DND-41 (cell line): Measurements from ENCODE around the gene HRH2.
"Not testable (repeated sequence)": the region's sequence is repeated elsewhere in the genome, so short reads cannot be mapped to it uniquely, and the experiment has no call there.

Experiments used
- ATAC-seq: fragments of 200-7000 bp; cut with Tn5 transposase; 3 replicates; pipeline ENCODE4 v1.9.1; 2021; ENCODE audit warnings: low read depth; ENCODE audit not compliant: insufficient read depth
- DNase-seq: peaks from one replicate; pipeline ENCODE4 v3.0.0-alpha.2; 2020
- H2AFZ ChIP-seq: 2 replicates; pipeline ENCODE4 v1.6.0; 2012; ENCODE audit warnings: low read depth, low read length
- H3K27ac ChIP-seq: 2 replicates; pipeline ENCODE4 v1.5.1; 2012; ENCODE audit warnings: low read length, inconsistent platforms
- H3K27me3 ChIP-seq: fragments of 200-600 bp; sonication (generic); 2 replicates; pipeline ENCODE4 v1.6.0; 2012; ENCODE audit warnings: low read length, mild to moderate bottlenecking, inconsistent platforms; ENCODE audit not compliant: insufficient read depth, poor library complexity
- H3K36me3 ChIP-seq: 2 replicates; pipeline ENCODE4 v1.5.1; 2012; ENCODE audit warnings: low read length, inconsistent platforms; ENCODE audit not compliant: insufficient read depth
- H3K4me1 ChIP-seq: 2 replicates; pipeline ENCODE4 v1.5.1; 2012; ENCODE audit warnings: mild to moderate bottlenecking, low read length; ENCODE audit not compliant: insufficient read depth
- H3K4me2 ChIP-seq: 2 replicates; pipeline ENCODE4 v1.6.0; 2012; ENCODE audit warnings: mild to moderate bottlenecking, moderate library complexity, low read length, inconsistent platforms; ENCODE audit not compliant: insufficient read depth
- H3K4me3 ChIP-seq, 2 experiments: fragments of 200-600 bp in 1 of 2; shearing (Covaris generic) in 1 of 2; 2 replicates each; pipeline ENCODE4 v1.5.1; 2012 to 2016; ENCODE audit warnings: inconsistent platforms in 2 of 2, low read length in 2 of 2, mild to moderate bottlenecking in 2 of 2, low read depth in 1 of 2, moderate library complexity in 1 of 2
- H3K79me2 ChIP-seq: 2 replicates; pipeline ENCODE4 v1.6.0; 2012; ENCODE audit warnings: low read length, inconsistent platforms; ENCODE audit not compliant: insufficient read depth
- H3K9ac ChIP-seq: 2 replicates; pipeline ENCODE4 v1.6.0; 2012; ENCODE audit warnings: low read depth, mild to moderate bottlenecking, inconsistent platforms, low read length, moderate library complexity
- H3K9me3 ChIP-seq: 2 replicates; pipeline ENCODE4 v1.5.1; 2012; ENCODE audit warnings: low read length, moderate library complexity, mild to moderate bottlenecking, inconsistent platforms; ENCODE audit not compliant: insufficient read depth, severe bottlenecking
- H4K20me1 ChIP-seq: 2 replicates; pipeline ENCODE4 v1.6.0; 2012; ENCODE audit warnings: low read length; ENCODE audit not compliant: insufficient read depth
- EZH2 ChIP-seq: IDR thresholded peaks from 3 replicates; pipeline ENCODE4 v1.6.1; 2012; ENCODE audit warnings: borderline replicate concordance, low read depth, mild to moderate bottlenecking, moderate library complexity, low read length, inconsistent platforms; ENCODE audit not compliant: severe bottlenecking
- TF ChIP-seq, protein P1 (sequence below): IDR thresholded peaks from 2 replicates; pipeline ENCODE4 v1.5.1; 2012; ENCODE audit warnings: borderline replicate concordance, low read length, moderate library complexity, mild to moderate bottlenecking; ENCODE audit not compliant: poor library complexity, severe bottlenecking; ENCODE audit errors: extremely low read depth

Gene HRH2

DNA sequence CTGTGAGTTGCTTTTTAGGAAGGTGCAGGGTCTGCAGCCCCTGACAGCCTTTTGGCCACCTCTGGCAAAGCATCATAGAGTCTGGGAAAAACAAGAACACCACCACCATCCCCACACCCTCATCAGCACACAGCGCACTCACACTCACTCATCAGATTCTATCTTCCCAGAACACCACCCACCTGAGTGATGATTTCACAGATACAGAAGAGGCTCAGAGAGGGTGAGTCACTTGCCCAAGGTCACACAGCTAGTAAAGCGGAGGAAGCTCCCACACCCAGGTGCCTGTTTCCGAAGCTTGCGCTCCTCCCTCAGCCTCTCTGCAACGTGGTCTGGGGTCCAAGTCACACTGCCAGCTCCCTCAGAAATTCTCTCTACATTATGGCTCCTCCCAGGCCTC lies 41.8 kb upstream of the HRH2 start:
- H3K9me3 ChIP-seq = no peaks in the 10 kb centered on the region
- ATAC-seq (no peak), DNase-seq (no peak)
- no peak overlapping the region for H3K4me2 ChIP-seq
- TF ChIP-seq, protein P1, sequence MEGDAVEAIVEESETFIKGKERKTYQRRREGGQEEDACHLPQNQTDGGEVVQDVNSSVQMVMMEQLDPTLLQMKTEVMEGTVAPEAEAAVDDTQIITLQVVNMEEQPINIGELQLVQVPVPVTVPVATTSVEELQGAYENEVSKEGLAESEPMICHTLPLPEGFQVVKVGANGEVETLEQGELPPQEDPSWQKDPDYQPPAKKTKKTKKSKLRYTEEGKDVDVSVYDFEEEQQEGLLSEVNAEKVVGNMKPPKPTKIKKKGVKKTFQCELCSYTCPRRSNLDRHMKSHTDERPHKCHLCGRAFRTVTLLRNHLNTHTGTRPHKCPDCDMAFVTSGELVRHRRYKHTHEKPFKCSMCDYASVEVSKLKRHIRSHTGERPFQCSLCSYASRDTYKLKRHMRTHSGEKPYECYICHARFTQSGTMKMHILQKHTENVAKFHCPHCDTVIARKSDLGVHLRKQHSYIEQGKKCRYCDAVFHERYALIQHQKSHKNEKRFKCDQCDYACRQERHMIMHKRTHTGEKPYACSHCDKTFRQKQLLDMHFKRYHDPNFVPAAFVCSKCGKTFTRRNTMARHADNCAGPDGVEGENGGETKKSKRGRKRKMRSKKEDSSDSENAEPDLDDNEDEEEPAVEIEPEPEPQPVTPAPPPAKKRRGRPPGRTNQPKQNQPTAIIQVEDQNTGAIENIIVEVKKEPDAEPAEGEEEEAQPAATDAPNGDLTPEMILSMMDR = no peak
- no peak for TF ChIP-seq EZH2
- H3K36me3 ChIP-seq = no peaks in the 10 kb centered on the region
- H3K4me3 ChIP-seq = no peak overlapping the region
- no peak overlapping the region for H2AFZ ChIP-seq
- no peaks in the 10 kb centered on the region for H3K4me1 ChIP-seq
- no peaks in the 10 kb centered on the region for H3K27me3 ChIP-seq
- no peak overlapping the region for H3K9ac ChIP-seq
- H3K27ac ChIP-seq = no peak overlapping the region
- no peaks in the 10 kb centered on the region for H3K79me2 ChIP-seq
- no peaks in the 10 kb centered on the region for H4K20me1 ChIP-seq

DNA sequence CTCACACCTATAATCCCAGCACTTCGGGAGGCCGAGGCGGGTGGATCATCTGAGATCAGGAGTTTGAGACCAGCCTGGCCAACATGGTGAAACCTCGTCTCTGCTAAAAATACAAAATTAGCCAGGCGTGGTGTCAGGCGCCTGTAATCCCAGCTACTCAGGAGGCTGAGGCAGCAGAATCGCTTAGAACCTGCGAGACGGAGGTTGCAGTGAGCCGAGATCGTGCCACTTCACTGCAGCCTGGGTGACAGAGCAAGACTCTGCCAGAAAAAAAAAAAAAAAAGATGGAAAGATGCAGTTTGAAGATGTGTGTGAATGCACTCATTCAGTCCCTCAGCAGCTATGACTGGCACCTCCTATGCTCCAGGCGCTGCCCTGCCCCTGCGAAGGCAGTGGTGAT lies 41.3 kb upstream of the HRH2 start:
- H3K9me3 ChIP-seq, H3K27me3 ChIP-seq, H4K20me1 ChIP-seq, ATAC-seq, H3K4me3 ChIP-seq, H3K36me3 ChIP-seq, DNase-seq, H2AFZ ChIP-seq, H3K9ac ChIP-seq, H3K4me2 ChIP-seq, H3K79me2 ChIP-seq, H3K4me1 ChIP-seq, H3K27ac ChIP-seq: not testable (repeated sequence)

DNA sequence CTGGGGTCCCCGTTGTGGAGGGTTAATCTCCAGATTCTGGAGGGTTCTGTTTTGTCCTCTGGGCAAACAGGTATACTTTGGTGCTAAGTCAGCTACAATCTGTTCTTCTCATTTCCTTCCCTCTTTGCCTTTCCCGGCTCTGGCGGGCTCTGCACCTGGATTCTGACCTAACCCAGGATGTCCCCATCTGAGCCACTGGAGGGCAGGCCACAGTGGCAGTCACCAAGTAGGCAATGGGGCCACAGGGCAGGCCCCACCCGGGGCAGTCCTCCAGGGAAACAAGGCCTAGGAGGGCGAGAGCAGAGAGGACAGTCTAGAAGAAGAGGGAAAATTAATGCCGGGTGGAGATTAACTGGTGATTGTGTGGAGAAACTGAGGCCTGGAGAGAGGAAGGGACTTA lies 40.4 kb upstream of the HRH2 start:
- no peaks in the 10 kb centered on the region for H4K20me1 ChIP-seq
- no peak for DNase-seq
- no peak overlapping the region for H2AFZ ChIP-seq

DNA sequence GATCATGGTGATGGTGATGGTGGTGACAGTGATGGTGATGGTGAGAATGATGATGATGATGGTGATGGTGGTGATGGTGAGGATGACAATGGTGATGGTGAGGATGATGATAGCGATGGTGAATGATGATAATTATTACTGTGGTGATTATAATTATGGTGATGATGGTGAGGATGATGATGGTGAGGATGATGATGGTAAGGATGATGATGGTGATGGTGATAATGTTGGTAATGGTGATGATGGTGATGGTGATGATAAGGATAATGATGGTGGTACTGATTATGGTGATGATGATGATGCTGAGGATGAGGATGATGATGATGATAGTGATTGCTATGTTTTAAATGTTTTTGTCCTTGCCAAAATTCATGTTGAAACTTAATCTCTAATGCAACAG lies 37.3 kb upstream of the HRH2 start:
- Histone ChIP-seq H3K4me3 (no peak overlapping the region), H3K4me2 (no peak overlapping the region), H3K9ac (no peak overlapping the region), H3K36me3 (no peaks in the 10 kb centered on the region), H3K27me3 (no peaks in the 10 kb centered on the region), H3K79me2 (no peaks in the 10 kb centered on the region), H3K9me3 (no peaks in the 10 kb centered on the region), H3K4me1 (no peaks in the 10 kb centered on the region), H4K20me1 (no peaks in the 10 kb centered on the region), H2AFZ (no peak overlapping the region), H3K27ac (no peak overlapping the region)
- no peak for ATAC-seq
- DNase-seq = no peak
- TF ChIP-seq, protein P1 = no peak
- no peak for TF ChIP-seq EZH2

More for the DNA sequence above, 40.4 kb upstream of the HRH2 start:
- Histone ChIP-seq H3K4me1 (no peaks in the 10 kb centered on the region), H3K4me2 (no peak overlapping the region), H3K27me3 (no peaks in the 10 kb centered on the region), H3K9me3 (no peaks in the 10 kb centered on the region), H3K4me3 (no peak overlapping the region), H3K36me3 (no peaks in the 10 kb centered on the region), H3K27ac (no peak overlapping the region), H3K9ac (no peak overlapping the region), H3K79me2 (no peaks in the 10 kb centered on the region)
- TF ChIP-seq, protein P1 = no peak
- TF ChIP-seq EZH2 = no peak
- ATAC-seq = peak; percentile 45; the same call in 2 of the 3 replicates
